ENCODE data around the gene BTBD9.

BTBD9 gene

DNA sequence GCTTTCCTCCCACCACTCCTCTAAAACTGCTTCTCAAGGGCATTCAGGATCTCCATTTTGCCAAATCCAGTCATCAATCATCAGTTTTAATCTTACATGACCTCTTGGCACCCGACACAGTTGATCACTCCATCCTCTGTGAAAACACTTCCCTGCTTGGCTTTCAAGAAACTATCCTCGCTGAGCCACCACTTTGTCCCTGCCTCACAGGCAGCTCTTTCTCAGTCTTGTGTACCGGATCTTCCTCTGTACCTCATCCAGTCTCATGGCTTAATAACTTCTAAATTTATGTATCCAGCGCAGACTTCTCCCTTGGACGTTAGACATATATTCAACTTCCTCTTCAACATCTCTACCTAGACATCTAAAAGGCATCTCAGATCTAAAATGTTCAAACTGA is 89.9 kb downstream of the BTBD9 start:
- DNase-seq: no peak

DNA sequence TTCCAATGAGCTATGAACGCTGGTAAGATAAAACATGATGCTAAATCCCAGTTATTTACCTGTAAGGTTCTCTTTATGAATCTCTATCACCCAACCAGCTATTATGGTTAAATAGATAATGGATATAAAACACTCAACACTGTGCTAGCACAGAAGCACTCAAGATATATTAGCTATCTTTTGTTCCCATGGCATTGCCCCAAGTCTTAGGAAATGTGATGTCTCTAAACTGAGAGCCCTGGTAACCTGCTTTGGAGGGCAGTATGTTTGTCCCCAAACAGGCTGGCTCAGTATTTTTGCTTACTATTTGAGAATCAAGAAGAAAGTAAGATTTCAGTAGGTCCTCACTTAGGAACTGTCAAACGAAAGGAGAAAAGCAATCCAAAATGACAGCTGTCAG is 90.5 kb downstream of the BTBD9 start:
- DNase-seq: no peak

DNA sequence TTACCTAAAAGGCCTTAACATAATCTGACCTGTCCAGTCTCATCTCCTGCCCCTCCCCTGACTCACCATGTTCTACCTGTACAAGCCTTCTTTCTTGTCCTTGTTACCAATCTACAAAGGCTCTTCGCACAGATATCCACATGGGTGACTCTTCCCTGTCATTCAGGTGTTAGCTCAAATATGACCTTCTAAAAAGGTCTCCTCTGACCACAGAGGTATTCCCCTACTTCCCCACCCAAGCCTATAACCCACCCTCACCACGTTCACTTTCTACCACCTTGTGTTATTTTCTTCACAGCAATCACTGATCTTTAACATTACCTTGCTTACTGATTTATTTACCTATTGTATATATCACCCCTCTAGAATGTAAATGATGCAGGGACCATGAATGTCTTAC is 96.7 kb downstream of the BTBD9 start:
- DNase-seq: no peak

DNA sequence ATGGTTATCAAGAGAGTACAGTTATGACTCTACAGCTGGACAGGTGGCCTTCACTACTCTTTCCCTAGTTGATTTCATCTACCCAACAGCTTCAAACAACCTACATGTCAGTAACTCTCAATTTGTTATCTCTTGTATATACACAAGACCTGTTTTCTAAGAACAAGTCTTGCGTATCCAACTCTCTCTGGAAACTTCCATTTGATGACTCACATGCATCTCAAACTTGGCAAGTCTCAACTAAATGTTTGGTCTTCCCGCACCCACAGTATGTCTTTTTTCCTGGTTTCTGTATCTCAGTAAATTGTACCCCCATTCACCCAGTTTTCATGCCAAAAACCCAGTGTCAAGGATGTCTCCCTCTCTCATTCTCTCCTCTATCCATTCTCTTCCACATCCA is 97.7 kb downstream of the BTBD9 start:
- DNase-seq: no peak

DNA sequence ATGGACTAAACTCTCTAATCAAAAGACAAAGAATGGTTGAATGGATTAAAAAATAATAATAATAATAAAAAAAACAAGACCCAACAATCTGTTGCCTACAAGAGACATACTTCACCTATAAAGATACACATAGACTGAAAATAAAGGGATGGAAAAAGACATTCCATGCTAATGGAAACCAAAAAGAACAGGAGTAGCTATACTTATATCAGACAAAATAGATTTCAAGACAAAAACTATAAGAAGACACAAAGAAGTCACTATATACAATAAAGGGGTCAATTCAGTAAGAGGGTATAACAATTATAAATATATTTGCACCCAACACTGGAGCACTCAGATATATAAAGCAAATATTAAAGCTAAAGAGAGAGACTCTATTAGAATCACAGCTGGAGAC is 106.7 kb downstream of the BTBD9 start:
- no peak for DNase-seq

DNA sequence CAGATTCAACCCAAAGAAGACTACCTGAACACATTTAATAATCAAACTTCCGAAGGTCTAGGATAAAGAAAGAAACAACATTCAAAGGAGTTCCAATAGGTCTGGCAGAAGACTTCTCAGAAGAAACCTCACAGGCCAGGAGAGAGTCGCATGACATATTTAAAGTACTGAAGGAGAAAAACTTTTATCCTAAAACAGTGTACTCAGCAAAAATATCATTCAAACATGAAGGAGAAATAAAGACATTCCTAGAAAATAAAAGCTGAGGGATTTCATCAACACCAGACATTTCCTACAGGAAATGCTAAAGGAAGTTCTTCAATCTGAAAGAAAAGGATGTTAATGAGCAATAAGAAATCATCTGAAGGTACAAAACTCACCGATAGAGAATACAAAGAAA is 108.6 kb downstream of the BTBD9 start:
- DNase-seq: no peak

DNA sequence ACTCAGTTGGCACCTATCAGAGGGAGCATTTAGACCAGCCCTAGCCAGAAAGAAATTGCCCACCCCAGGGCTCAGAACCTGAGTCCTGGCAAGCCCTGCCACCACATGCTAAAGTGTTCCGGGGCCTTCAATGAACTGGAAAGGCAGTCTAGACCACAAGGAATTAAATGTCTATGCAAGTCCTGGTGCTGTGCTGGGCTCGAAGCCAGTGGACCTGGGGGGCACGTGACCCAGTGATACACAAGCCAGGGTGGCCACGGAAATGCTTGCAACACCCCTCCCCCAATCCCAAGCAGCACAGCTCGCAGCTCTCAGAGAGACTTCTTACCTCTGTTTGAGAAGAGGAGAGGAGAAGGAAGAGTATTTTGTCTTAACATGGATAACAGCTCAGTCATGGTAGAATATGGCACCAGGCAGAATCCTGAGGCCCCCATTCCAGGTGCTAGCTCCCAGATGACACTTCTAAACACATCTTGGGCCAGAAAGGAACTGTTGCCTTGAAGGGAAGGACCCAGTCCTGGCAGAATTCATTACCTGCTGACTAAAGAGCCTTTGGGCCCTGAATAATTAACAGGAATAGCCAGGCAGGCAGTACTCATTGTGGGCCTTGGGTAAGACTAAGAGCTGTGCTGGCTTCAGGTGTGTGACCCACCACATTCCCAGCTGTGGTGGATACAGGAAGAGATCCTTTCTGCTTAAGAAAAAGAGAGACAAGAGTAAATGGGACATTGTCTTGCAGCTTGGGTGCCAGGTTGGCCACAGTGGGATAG is 111.3 kb downstream of the BTBD9 start:
- no peak for DNase-seq

DNA sequence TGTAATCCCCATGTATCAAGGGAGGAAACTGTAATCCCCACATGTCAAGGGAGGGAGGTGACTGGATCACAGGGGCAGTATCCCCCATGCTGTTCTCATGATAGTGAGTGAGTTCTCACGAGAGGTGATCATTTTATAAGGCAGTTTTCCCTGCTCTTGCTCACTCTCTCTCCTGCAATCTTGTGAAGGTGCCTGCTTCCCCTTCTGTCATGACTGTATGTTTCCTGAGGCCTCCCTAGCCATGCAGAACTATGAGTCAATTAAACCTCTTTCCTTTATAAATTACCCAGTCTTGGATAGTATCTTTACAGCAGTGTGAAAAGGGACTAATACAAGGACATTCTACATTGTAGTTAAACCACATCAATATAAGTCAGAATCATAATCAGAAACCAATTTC is 112.4 kb downstream of the BTBD9 start:
- DNase-seq: no peak

DNA sequence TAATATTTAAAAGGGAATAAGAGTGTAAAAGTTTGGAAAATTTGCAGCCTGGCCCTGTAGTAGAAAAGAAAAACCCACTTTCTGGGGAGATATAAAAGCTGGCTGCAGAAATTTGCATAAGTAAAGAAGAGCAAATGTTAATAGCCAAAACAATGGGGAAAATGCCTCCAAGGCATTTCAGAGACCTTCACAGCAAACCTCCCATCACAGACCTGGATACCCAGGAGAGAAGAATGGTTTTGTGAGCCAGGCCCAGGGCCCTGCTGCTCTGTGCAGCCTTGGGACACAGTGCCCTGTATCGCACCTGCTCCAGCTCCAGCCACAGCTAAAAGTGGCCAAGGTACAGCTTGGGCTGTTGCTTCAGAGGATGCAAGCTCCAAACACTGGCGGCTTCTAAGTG is 113.8 kb downstream of the BTBD9 start:
- no peak for DNase-seq

DNA sequence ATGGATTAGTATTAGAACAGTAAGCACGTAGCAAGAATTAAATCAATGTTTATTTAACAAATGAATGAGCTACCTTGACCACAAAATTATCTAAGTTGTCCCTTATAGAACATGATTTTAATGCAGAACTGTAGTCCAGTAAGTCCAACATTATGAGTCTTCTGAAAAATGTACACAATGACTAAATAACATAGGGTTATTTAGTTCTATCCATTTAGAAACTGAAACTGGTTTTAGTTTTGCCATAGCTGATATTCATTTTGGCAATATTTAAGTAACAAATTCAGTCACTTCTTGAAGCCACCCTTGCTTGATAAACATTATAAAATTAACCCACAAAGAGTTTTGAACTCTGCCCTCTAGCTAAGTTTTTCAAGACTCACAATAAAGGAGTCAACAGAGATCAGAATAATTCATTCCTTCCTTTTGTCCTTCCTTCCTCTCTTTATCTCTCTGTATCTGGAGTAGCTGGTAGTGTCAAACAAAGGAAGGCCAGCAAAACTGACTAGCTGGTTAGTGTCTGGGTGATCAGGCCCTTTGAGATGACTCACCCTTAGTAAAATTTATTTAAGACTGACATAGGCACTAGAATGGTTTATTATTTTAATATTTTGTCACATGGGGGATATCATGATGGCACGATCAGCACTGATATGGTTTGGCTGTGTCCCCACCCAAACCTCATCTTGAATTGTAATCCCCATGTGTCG is 115.1 kb downstream of the BTBD9 start:
- no peak for DNase-seq

DNA sequence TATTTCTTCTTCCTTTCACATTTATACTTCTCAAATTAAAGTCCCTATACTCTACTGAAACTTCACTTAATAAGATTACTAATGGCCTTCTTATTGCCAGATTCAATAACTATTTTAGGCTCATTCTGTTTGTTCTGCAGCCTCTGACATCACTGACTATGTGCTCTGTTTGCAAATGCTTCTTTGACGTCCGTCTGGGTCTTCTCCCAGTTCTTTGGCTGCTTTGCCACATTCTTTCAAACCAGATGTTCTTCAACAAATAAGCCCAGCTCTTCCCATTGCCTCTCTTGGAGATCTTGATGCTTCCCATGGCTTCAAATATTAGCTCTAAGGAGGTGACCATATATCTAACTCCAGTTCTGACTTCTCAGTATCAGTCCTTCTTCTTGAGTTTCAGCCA is 117.4 kb downstream of the BTBD9 start:
- no peak for DNase-seq

DNA sequence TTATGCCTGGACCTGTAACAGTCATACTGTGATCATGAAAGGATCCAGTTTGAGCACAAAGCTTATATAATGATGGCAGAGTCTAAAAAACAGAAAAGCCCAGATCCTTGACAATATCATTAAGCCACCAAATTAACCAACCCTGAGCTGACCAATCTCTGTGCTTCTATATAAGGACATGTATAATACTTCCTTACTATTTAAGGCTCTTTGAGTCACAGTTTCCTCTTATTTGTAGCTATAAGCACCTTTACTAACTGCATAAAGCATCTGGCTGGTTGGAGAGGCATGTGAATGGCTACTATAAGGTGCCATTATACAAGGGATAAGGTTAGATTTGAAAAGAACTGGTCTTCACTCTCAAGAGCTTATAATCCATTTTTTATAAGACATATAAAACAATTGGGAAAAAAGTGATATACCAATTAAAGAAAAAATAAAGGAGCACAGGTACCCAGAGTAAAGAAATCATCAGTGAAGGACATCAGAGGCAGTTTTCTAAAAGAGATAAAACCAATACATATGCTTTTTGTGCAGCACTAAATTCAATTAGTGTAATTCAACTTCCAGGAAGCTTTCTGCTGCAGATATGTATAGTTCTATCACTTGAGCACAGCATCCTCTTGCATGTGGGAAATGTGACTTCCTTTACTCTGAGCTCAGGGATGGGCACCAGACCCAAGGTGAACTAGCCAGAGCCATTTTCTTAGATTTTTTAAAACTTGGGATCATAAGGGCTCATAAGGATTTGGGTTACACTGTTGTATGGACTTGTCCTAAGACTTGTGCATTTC is 121.0 kb downstream of the BTBD9 start:
- no peak for DNase-seq

DNA sequence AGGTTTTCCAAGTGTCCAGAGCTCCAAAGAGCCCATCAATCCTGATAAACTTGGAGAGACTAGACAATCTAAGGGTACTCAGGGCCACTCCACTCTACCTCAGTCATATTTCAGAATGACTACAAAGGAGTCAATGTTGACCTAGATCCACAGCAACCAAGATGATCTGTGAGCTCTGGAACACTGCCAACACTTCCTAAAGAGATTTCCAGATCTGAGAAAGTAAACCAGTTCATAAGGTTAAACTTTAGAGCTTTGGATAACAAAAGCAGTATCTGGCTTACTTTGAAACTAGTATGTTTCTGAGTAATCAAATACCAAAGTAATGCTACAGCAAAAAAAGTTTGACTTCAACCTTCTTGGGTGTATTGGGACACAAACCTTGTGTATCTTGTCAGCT is 122.7 kb downstream of the BTBD9 start:
- DNase-seq: peak; percentile 17 to 33

DNA sequence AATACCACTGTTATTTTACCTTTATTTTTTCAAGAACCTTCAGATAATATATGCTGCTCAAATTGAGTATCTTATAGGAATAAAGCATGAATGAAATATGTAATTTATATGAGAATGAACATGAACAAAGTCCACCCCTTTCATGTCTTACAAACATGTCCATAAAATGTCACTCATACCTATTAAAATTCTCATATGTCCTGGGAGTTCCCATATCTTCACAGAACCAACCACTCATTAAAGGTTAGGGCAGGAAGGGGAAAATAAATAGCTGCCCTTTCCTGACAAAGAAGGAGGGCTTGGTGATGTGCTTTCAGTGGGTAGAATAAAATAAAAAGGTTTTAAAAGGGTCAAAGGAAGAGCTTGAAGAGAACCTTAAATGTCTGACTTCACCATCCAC is 125.3 kb downstream of the BTBD9 start:
- DNase-seq: no peak

DNA sequence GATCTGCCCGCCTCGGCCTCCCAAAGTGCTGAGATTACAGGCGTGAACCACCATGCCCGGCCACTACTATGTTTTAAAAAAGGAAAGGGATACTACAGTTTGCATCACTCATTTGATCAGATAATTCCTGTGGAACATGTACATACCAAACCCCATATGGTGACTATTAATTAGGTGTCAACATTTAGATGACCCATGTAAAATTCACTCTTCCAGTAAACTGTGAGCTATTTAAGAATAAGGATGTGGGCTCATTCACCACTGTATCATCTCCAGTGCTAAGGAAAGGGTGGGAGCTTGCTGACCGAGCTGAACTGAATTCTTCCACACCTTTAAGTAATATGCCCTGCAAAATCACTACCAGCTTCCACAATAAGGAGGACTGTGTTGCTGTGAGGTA is 127.5 kb downstream of the BTBD9 start:
- DNase-seq: no peak

DNA sequence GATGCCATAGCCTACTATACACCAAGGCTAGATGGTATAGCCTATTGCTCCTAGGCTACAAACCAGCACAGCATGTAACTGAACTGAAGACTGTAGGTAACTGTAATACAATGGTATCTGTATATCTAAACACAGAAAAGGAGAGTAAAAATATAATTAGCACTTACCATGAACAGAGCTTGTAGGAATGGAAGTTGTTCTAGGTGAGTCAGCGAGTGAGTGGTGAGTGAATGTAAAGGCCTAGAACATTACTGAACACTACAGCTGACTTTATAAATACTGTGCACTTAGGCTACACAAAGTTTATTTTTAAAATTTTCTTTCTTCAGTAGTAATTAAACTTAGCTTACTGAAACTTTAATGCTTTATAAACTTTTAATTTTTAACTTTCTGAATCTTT is 129.5 kb downstream of the BTBD9 start:
- no peak for DNase-seq

DNA sequence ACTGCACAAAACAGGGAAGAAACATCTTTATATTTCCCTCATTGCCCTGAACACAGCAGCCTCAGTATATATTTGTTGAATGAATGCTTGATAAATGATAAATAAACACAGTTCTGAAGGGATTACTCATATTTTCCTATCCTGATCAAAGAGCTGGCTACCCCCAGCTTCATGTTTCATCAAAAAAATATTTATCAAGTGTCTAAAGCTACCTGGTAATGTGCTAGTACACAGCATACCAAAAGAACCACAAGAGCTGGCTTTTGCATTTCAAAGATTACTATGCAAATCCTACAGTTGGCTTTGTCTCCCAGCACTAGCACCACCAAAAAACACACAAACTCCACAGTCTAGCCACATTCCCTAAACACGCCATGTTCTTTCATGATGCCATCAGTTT is 130.0 kb downstream of the BTBD9 start:
- DNase-seq: no peak

DNA sequence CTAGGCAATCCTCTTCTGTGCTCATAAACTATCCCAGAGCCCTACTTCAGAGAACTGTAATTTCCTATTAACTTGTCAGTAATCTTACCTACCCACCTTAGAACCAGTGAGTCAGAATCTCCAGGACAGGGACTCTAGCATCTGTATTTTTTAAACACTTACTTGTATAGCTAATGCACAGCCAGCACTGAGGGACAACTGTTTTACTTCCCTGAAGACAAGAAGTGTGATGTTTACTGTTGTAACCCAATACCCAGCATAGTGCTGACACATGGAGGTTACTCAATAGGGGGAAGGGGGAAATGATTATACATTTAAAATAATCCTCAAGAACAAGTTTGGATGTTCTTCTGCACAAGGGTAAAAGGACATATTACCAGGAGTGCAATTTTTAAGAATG is 130.8 kb downstream of the BTBD9 start:
- DNase-seq: no peak

DNA sequence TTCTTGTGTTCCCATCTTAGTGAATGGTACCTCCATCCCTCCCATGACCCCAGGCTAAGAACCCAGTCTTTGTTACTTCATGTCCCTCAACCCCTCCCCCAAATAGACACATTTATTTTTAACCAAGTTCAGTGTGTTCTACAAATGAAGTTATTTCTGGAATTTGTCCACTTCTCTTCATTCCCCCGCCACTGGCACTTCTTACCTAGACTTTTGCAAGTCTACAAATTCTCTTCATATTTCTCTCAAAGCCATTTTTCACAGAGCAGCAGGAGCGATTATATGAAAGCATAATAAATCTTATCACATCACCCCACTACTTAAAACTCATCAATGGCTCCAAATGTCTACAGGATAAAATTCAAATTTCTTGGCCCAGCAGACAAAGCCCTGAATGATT is 131.4 kb downstream of the BTBD9 start:
- DNase-seq: no peak

DNA sequence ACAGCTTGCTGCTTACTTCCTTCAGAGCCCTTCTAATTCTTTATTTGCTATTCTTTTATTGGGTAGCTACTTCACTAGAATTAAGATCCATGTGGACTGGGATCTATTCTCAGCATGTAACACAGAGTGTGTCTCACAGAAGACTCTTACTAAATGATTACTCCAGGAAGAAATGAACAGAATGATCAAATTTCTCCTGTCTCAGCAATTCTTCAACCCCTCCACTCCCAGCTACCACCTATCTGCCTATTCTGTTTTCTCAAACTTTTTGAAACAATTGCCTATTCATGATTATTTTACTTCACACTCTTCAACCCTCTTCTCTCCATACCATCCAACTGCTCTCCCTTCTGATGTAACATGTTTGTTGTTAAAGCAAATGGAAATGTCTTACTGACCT is 132.6 kb downstream of the BTBD9 start:
- no peak for DNase-seq

DNA sequence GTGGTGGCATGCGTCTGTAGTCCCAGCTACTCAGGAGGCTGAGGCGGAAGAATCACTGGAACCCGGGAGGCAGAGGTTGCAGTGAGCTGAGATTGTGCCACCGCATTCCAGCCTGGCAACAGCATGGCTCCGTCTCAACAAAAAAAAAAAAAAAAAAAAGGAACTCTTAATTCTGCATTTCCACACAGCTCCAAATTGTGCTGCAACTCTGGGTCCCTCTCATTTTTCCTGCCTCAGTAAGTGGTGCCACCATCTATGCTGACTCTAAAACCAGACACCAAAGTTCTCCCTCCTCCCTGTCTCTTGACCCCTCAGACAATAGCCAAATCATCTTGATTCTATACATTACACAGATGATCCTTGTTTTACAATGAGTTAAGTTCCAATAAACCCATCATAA is 133.9 kb downstream of the BTBD9 start:
- DNase-seq: no peak

DNA sequence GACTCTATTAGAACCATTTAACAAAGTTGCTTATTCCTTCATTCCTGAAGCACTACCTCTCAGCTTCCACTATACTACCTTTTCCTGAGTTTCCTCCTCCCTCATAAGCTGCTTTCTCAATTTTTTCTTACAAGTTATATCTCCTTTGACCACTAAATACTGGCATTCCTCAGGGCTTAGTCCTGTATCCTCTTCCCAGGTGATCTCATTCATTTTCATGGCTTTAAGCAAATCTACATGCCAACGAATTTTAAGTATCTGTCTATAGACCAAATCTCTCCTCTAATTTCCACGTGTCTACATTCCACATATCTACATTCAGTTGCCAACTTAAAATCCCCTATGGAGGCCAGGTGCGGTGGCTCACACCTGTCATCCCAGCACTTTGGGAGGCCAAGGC is 134.7 kb downstream of the BTBD9 start:
- no peak for DNase-seq

DNA sequence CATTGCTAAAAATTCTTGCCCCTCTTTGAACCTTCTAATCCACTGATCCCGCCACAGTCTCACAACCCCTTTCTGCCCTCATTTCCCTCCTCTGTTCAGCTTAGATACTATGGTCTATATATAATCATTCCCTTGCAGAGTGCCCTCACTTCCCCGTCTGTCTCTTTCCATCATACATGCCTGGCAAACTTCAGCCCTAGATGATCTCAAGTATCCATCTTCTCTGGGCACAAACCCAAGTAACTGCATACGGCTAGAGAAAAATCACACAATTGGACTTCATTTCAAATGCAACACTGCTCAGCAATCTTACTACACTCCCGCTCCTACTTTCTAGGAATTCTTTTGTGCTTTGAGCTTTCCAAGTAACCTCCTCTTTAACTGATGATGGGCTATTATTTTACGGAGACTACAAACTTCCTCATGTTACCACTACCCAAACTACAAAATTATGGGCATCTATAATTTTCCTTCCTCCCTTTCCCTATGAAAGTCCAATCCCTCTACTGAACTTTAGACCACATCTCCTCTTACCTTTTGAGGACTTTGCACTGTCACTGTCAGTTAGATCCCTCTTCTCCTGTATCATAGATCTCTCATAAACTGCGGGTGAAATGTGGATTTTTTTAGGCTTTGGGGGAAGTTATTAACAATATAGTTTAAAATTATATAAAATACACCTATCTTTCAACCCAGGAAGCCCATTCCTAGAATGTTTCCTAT is 135.6 kb downstream of the BTBD9 start:
- DNase-seq: no peak

Data from NCI-H187 (cell line).